ENCODE results near the gene SLC24A2. TPM values are rescaled to one million over a fixed set of nuclear protein-coding genes. Genes with fewer than 3 reads are reported as not detected.
A peak's percentile ranks its signal among the peaks of the same experiment; 100 is the strongest.

SLC24A2 gene
- total RNA-seq, 1 donor from 2014 or later: not detected

DNA sequence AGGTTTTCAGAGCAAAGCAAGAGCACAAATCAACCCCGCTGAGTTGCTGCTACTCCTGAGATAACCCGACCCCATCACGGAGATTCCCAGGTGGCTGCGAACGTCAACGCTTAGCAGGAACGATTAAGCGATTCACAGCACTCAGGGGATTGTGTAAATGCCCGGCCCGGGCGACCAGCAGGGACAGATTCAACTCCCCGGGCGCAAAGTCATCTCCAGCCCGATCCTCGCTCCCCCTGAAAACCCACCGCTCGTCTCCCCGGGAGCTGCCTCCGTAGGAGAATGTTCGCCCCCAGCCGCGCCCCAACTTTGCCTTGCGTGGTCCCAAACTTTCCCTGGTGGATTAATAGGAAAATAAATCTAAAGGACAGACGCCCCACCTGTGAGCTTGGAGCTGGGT is 685 bp downstream of the SLC24A2 start:
- intact Hi-C loops (cut with micrococcal nuclease): no loop called here
- no peaks in the 10 kb centered on the region for H3K9me3 ChIP-seq (replicated peaks)
- no peak overlapping the region for H3K27ac ChIP-seq (replicated peaks)
- TF ChIP-seq, protein P1, sequence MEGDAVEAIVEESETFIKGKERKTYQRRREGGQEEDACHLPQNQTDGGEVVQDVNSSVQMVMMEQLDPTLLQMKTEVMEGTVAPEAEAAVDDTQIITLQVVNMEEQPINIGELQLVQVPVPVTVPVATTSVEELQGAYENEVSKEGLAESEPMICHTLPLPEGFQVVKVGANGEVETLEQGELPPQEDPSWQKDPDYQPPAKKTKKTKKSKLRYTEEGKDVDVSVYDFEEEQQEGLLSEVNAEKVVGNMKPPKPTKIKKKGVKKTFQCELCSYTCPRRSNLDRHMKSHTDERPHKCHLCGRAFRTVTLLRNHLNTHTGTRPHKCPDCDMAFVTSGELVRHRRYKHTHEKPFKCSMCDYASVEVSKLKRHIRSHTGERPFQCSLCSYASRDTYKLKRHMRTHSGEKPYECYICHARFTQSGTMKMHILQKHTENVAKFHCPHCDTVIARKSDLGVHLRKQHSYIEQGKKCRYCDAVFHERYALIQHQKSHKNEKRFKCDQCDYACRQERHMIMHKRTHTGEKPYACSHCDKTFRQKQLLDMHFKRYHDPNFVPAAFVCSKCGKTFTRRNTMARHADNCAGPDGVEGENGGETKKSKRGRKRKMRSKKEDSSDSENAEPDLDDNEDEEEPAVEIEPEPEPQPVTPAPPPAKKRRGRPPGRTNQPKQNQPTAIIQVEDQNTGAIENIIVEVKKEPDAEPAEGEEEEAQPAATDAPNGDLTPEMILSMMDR (IDR thresholded peaks at IDR 0.05; ENCODE audit: borderline replicate concordance): no peak
- peaks cover 12% of the 10 kb centered on the region for H3K4me1 ChIP-seq
- H3K27me3 ChIP-seq (ENCODE audit: low read depth): peaks cover 44% of the 10 kb centered on the region
- no peaks in the 10 kb centered on the region for H3K36me3 ChIP-seq
- DNase-seq: no peak
- peak overlapping the region; percentile 53 for H3K4me3 ChIP-seq

DNA sequence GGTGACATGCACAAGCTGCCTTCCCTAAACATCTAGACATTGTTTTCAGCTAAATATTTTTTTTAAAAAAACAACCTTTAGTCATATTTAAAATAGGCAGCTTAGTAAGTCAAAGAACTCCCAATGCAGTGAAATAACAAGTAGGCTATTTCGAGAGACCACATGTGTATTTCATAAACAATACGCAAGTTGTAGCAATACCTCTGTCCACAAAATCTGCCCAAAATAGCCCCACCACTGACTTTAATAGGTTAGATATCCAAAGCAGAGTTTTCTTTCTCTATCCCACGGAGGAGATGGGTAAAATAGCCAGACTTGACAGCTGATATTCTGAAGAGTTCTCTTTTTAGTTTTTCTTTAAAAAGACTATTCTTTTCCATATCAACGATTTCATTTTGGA is 1.2 kb downstream of the SLC24A2 start:
- no peak for DNase-seq
- Histone ChIP-seq H3K9me3 (replicated peaks) (no peaks in the 10 kb centered on the region), H3K4me3 (no peak overlapping the region), H3K27ac (replicated peaks) (no peak overlapping the region), H3K36me3 (no peaks in the 10 kb centered on the region), H3K27me3 (ENCODE audit: low read depth) (peaks cover 44% of the 10 kb centered on the region), H3K4me1 (peaks cover 12% of the 10 kb centered on the region)
- TF ChIP-seq, protein P1 (IDR thresholded peaks at IDR 0.05; ENCODE audit: borderline replicate concordance): no peak
- intact Hi-C loops (cut with micrococcal nuclease): no loop called here

DNA sequence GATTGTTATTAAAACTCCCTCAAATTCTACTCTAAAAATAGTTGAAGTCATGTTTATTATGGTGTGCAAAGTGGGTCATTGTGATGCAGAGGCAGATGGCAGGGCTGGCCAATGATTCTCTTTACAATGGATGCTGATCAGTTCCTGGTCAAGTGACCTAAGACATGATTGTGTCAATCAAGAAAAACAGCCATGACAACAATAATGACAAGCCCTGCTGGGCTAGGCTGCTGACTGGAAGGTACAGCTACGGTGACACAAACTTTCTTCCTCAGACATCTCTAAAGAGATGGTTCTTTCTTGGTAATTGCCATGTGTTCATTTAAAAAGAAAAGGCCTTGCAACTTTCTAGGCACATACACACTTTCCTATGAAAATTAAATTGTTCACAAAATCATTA is 3.6 kb downstream of the SLC24A2 start:
- Histone ChIP-seq H3K27me3 (ENCODE audit: low read depth) (peaks cover 44% of the 10 kb centered on the region), H3K36me3 (no peaks in the 10 kb centered on the region), H3K9me3 (replicated peaks) (no peaks in the 10 kb centered on the region), H3K27ac (replicated peaks) (no peak overlapping the region), H3K4me3 (no peak overlapping the region), H3K4me1 (peaks cover 12% of the 10 kb centered on the region)
- intact Hi-C loops (cut with micrococcal nuclease): no loop called here
- TF ChIP-seq, protein P1 (IDR thresholded peaks at IDR 0.05; ENCODE audit: borderline replicate concordance): no peak
- no peak for DNase-seq

DNA sequence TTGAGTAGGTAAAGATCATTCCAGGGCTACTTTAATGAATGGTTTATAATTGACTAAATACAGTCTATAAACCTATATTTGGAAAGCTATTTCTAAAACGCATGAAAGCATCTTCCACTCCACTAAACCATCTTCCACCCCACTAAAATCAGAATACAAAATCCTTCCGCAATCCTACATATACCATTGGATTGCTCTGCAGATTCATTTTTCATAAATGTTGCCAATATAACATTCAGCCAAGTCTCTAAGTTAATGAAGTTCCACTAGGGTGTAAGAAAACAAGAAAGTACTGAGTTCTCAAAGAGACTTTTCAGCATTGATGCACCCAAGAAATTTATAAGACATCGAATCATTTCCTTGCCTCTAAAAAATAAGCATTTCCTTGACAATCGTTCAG is 4.7 kb downstream of the SLC24A2 start:
- TF ChIP-seq, protein P1 (IDR thresholded peaks at IDR 0.05; ENCODE audit: borderline replicate concordance): no peak
- H3K4me1 ChIP-seq: peaks cover 10% of the 10 kb centered on the region
- no peak overlapping the region for H3K4me3 ChIP-seq
- no peak for DNase-seq
- no peaks in the 10 kb centered on the region for H3K9me3 ChIP-seq (replicated peaks)
- H3K27ac ChIP-seq (replicated peaks): no peak overlapping the region
- no peaks in the 10 kb centered on the region for H3K36me3 ChIP-seq
- peaks cover 34% of the 10 kb centered on the region for H3K27me3 ChIP-seq (ENCODE audit: low read depth)
- intact Hi-C loops (cut with micrococcal nuclease): no loop called here

DNA sequence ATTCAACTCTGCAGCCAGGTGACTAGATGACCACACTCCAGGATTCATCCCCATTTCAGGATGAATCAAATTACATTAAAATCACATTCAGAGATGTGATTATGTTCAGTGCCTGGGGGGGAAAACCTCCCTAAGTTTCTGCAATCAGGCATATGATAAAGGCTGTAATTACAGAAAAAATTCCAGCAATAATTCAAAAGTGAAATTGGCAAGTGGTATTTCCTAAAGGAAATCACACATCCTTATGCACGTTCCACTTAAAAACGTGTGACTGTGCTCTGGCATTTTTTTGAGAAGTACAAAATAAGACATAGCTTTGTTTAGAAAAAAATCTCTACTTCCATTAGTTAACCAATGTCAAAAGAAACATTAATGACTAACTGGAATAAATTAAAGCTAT is 5.3 kb downstream of the SLC24A2 start:
- Histone ChIP-seq H3K36me3 (no peaks in the 10 kb centered on the region), H3K27me3 (ENCODE audit: low read depth) (peaks cover 28% of the 10 kb centered on the region), H3K27ac (replicated peaks) (no peak overlapping the region), H3K4me3 (no peak overlapping the region), H3K9me3 (replicated peaks) (no peaks in the 10 kb centered on the region), H3K4me1 (peaks cover 4% of the 10 kb centered on the region)
- intact Hi-C loops (cut with micrococcal nuclease): no loop called here
- no peak for DNase-seq
- TF ChIP-seq, protein P1 (IDR thresholded peaks at IDR 0.05; ENCODE audit: borderline replicate concordance): no peak

DNA sequence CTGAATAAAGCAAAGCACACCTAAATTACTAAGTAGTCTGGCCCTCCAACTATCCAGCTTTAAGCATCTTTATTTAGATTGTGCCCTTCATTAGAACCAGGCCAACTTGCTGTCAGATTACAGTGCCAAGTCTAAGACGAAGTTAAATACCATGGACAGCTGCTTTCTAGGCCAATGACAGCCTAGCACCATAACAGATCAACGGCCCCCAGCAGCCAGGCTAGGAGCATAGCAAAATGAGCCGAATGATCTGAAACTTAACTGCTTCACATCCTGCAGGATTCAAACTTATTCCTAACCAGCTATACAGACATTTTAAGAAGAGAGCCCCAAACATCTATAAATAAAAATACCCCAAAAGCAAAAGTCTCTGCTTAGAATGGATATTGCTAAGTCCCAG is 6.8 kb downstream of the SLC24A2 start:
- H3K4me3 ChIP-seq: no peak overlapping the region
- H3K27ac ChIP-seq (replicated peaks): no peak overlapping the region
- H3K9me3 ChIP-seq (replicated peaks): no peaks in the 10 kb centered on the region
- no peak for DNase-seq
- no peaks in the 10 kb centered on the region for H3K36me3 ChIP-seq
- peaks cover 13% of the 10 kb centered on the region for H3K27me3 ChIP-seq (ENCODE audit: low read depth)
- H3K4me1 ChIP-seq: no peaks in the 10 kb centered on the region
- TF ChIP-seq, protein P1 (IDR thresholded peaks at IDR 0.05; ENCODE audit: borderline replicate concordance): no peak
- intact Hi-C loops (cut with micrococcal nuclease): no loop called here

All from left ventricle myocardium inferior (tissue), 1 donor.